Measurements from ENCODE around the gene KRTAP3-1.

Gene KRTAP3-1

DNA sequence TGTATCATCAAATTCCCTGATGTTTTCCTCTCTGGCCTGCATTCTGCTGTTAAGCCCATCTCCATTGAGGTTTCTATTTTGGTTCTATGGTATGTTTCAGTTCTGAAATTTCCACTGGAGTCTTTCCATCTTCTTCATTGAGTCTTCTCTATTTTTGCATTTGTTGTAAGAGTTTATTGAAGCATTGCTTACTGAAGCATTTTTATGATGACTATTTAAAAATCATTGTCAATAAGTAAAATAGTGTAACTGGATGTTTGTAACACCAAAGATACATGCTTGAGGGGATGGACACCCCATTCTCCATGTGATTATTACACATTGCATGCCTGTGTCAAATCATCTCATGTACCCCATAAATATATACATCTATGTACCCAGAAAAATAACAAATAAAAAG, 33.4 kb downstream of the KRTAP3-1 start:
- no peaks in the 10 kb centered on the region for H3K27me3 ChIP-seq (ENCODE audit: insufficient read depth, low read depth)
- no peaks in the 10 kb centered on the region for H3K4me1 ChIP-seq (ENCODE audit: low read depth, poor library complexity, severe bottlenecking)
- no peak overlapping the region for H3K4me2 ChIP-seq
- H2AFZ ChIP-seq (ENCODE audit: low read depth): no peak overlapping the region
- no peak overlapping the region for H3K9ac ChIP-seq
- H3K79me2 ChIP-seq (ENCODE audit: insufficient read depth, low read depth): no peaks in the 10 kb centered on the region
- no peaks in the 10 kb centered on the region for H4K20me1 ChIP-seq (ENCODE audit: insufficient read depth)
- no peaks in the 10 kb centered on the region for H3K36me3 ChIP-seq (ENCODE audit: insufficient read depth)
- TF ChIP-seq CTCF (conservative IDR thresholded peaks at IDR 0.05; ENCODE audit: low read depth, low read length): no peak
- H3K27ac ChIP-seq: no peak overlapping the region
- no peak overlapping the region for H3K4me3 ChIP-seq (IDR thresholded peaks at IDR 0.05; ENCODE audit: insufficient read depth, low read depth, low read length)

- no peak overlapping the region for H3K4me3 ChIP-seq (IDR thresholded peaks at IDR 0.05; ENCODE audit: insufficient read depth, low read depth, low read length)
- no peaks in the 10 kb centered on the region for H3K36me3 ChIP-seq (ENCODE audit: insufficient read depth)
- H3K9ac ChIP-seq: no peak overlapping the region
- H2AFZ ChIP-seq (ENCODE audit: low read depth): no peak overlapping the region
- no peak for TF ChIP-seq CTCF (conservative IDR thresholded peaks at IDR 0.05; ENCODE audit: low read depth, low read length)
- no peaks in the 10 kb centered on the region for H4K20me1 ChIP-seq (ENCODE audit: insufficient read depth)
- H3K27me3 ChIP-seq (ENCODE audit: insufficient read depth, low read depth): no peaks in the 10 kb centered on the region
- no peaks in the 10 kb centered on the region for H3K79me2 ChIP-seq (ENCODE audit: insufficient read depth, low read depth)
- no peak overlapping the region for H3K4me2 ChIP-seq
- H3K4me1 ChIP-seq (ENCODE audit: low read depth, poor library complexity, severe bottlenecking): no peaks in the 10 kb centered on the region
- H3K27ac ChIP-seq: no peak overlapping the region
These were observed 34.6 kb downstream of the KRTAP3-1 start for GRCh38 chr17:40974366-40974765.

- TF ChIP-seq CTCF (conservative IDR thresholded peaks at IDR 0.05; ENCODE audit: low read depth, low read length): no peak
- Histone ChIP-seq H3K36me3 (ENCODE audit: insufficient read depth) (no peaks in the 10 kb centered on the region), H2AFZ (ENCODE audit: low read depth) (no peak overlapping the region), H3K4me1 (ENCODE audit: low read depth, poor library complexity, severe bottlenecking) (no peaks in the 10 kb centered on the region), H4K20me1 (ENCODE audit: insufficient read depth) (no peaks in the 10 kb centered on the region), H3K79me2 (ENCODE audit: insufficient read depth, low read depth) (no peaks in the 10 kb centered on the region), H3K27me3 (ENCODE audit: insufficient read depth, low read depth) (no peaks in the 10 kb centered on the region), H3K4me2 (no peak overlapping the region), H3K27ac (no peak overlapping the region), H3K9ac (no peak overlapping the region), H3K4me3 (IDR thresholded peaks at IDR 0.05; ENCODE audit: insufficient read depth, low read depth, low read length) (no peak overlapping the region)
These were observed 41.3 kb downstream of the KRTAP3-1 start for GRCh38 chr17:40967582-40967981.

- Histone ChIP-seq H3K4me1 (ENCODE audit: low read depth, poor library complexity, severe bottlenecking) (no peaks in the 10 kb centered on the region), H3K79me2 (ENCODE audit: insufficient read depth, low read depth) (no peaks in the 10 kb centered on the region), H3K27me3 (ENCODE audit: insufficient read depth, low read depth) (no peaks in the 10 kb centered on the region), H3K36me3 (ENCODE audit: insufficient read depth) (no peaks in the 10 kb centered on the region), H3K27ac (no peak within 1 kb of the TSS), H2AFZ (ENCODE audit: low read depth) (no peak within 1 kb of the TSS), H3K4me3 (IDR thresholded peaks at IDR 0.05; ENCODE audit: insufficient read depth, low read depth, low read length) (no peak within 1 kb of the TSS), H3K4me2 (no peak within 1 kb of the TSS), H4K20me1 (ENCODE audit: insufficient read depth) (no peaks in the 10 kb centered on the region), H3K9ac (no peak within 1 kb of the TSS)
- no peak for TF ChIP-seq CTCF (conservative IDR thresholded peaks at IDR 0.05; ENCODE audit: low read depth, low read length)
These were observed 42.1 kb downstream of the KRTAP3-1 start, which contains the start of gene KRT39 for GRCh38 chr17:40966848-40967247. Gene KRT39, minus strand, starts transcription at chr17:40966948. Its CDS starts 92 bp downstream, at chr17:40966856.
